Astrocyte of the cerebellum (primary cell): ENCODE results near the gene HERC5.
A peak's percentile ranks its signal among the peaks of the same experiment; 100 is the strongest.

Experiments
- DNase-seq: peaks from one replicate; pipeline ENCODE4 v3.0.0-alpha.2; 2011; ENCODE audit warnings: low read depth
- H3K4me3 ChIP-seq: 2 replicates; pipeline ENCODE4 v1.5.1; 2011; ENCODE audit warnings: mild to moderate bottlenecking, low read depth, low read length, moderate library complexity
- in situ Hi-C: cut with HindIII; loops from 2 replicates; pipeline ENCODE4 v1.10.0; 2017; ENCODE audit warnings: low sequenced_read_pairs
- TF ChIP-seq, protein P1 (sequence below): IDR thresholded peaks from 2 replicates; pipeline ENCODE4 v1.5.1; 2012; ENCODE audit warnings: low read length, low read depth, moderate library complexity, mild to moderate bottlenecking; ENCODE audit errors: missing control alignments

Gene HERC5

GRCh38 chr4:88452912-88453311, 4.0 kb upstream of the HERC5 start:
- H3K4me3 ChIP-seq, result no peak overlapping the region
- in situ Hi-C loops, result no loop called here
- TF ChIP-seq, protein P1, sequence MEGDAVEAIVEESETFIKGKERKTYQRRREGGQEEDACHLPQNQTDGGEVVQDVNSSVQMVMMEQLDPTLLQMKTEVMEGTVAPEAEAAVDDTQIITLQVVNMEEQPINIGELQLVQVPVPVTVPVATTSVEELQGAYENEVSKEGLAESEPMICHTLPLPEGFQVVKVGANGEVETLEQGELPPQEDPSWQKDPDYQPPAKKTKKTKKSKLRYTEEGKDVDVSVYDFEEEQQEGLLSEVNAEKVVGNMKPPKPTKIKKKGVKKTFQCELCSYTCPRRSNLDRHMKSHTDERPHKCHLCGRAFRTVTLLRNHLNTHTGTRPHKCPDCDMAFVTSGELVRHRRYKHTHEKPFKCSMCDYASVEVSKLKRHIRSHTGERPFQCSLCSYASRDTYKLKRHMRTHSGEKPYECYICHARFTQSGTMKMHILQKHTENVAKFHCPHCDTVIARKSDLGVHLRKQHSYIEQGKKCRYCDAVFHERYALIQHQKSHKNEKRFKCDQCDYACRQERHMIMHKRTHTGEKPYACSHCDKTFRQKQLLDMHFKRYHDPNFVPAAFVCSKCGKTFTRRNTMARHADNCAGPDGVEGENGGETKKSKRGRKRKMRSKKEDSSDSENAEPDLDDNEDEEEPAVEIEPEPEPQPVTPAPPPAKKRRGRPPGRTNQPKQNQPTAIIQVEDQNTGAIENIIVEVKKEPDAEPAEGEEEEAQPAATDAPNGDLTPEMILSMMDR, result no peak
- DNase-seq, result no peak

DNA sequence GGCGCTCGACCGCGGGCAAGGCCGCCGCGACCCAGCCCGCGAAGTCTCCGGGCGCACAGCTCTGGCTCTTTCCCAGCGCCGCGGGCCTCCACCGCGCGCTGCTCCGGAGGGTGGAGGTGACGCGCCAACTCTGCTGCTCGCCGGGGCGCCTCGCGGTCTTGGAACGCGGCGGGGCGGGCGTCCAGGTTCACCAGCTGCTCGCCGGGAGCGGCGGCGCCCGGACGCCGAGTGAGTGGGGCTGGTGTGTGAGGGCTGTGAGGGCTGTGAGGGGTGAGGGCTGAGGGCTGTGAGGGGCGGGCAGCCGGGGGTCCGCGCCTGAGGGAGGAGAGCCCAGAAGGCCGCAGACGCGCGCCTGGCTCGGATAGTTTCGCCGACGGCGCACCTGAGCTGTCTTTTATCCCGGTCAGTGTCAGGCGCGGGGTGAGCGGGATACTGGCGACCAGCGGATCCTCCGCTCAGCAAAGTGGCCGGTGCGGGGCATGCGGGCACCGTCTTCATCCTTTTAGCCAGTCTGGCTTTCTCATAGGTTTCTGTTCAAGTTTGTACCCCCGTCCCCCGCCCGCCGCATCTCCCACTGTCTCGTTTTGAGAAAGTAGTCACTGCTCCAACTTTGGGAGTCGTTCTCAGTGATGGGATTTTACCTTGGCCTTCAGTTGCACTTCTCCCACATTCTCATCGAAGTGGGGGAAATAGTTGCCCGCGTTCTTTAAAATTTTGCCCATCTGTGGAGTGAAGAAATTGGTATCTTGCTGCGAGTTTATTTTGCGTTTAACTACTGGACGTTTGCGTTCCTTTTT, 586 bp downstream of the HERC5 start:
- TF ChIP-seq, protein P1, result no peak
- DNase-seq, result no peak
- in situ Hi-C loops, result no loop called here
- H3K4me3 ChIP-seq, result peak overlapping the region; percentile 50

GRCh38 chr4:88458104-88458740, 1.3 kb downstream of the HERC5 start:
- TF ChIP-seq, protein P1, result no peak
- no peak overlapping the region for H3K4me3 ChIP-seq
- no peak for DNase-seq
- in situ Hi-C loops, result no loop called here

- no peak for DNase-seq
- TF ChIP-seq, protein P1, result no peak
- no peak overlapping the region for H3K4me3 ChIP-seq
- in situ Hi-C loops, result no loop called here
Measured at GRCh38 chr4:88465653-88466192, 8.8 kb downstream of the HERC5 start.

- TF ChIP-seq, protein P1, result no peak
- no peak for DNase-seq
- in situ Hi-C loops, result no loop called here
Measured at GRCh38 chr4:88467392-88467791, 10.5 kb downstream of the HERC5 start.

GRCh38 chr4:88477229-88477860, 20.4 kb downstream of the HERC5 start:
- no peak for DNase-seq
- no peak overlapping the region for H3K4me3 ChIP-seq
- TF ChIP-seq, protein P1, result no peak
- in situ Hi-C loops, result no loop called here

More at GRCh38 chr4:88467392-88467791, 10.5 kb downstream of the HERC5 start:
- no peak overlapping the region for H3K4me3 ChIP-seq
